ENCODE measurements around the gene FAIM2.
A peak's percentile ranks its signal among the peaks of the same experiment; 100 is the strongest.
"Not testable (repeated sequence)": the region's sequence is repeated elsewhere in the genome, so short reads cannot be mapped to it uniquely, and the experiment has no call there.

Gene FAIM2

GRCh38 chr12:49893753-49894750 lies 9.6 kb downstream of the FAIM2 start:
- peak in 1 of 2 experiments; percentile 24 for DNase-seq

GRCh38 chr12:49892732-49893317 lies 10.9 kb downstream of the FAIM2 start:
- no peak for DNase-seq

- no peak for DNase-seq
Measured at GRCh38 chr12:49892084-49892731, 11.5 kb downstream of the FAIM2 start.

GRCh38 chr12:49891476-49891875 lies 12.2 kb downstream of the FAIM2 start:
- no peak for DNase-seq

- no peak for DNase-seq
Measured at GRCh38 chr12:49891012-49891411, 12.7 kb downstream of the FAIM2 start.

- no peak for DNase-seq
Measured at GRCh38 chr12:49890096-49890461, 13.6 kb downstream of the FAIM2 start.

- DNase-seq: no peak
Measured at GRCh38 chr12:49889361-49890095, 14.2 kb downstream of the FAIM2 start.

- no peak for DNase-seq
Measured at GRCh38 chr12:49888461-49889151, 15.1 kb downstream of the FAIM2 start.

- DNase-seq: no peak
Measured at GRCh38 chr12:49887536-49888401, 15.9 kb downstream of the FAIM2 start.

GRCh38 chr12:49887091-49887490 lies 16.6 kb downstream of the FAIM2 start:
- DNase-seq: no peak

GRCh38 chr12:49885663-49886461 lies 17.8 kb downstream of the FAIM2 start:
- no peak for DNase-seq

- no peak for DNase-seq
Measured at GRCh38 chr12:49885118-49885517, 18.6 kb downstream of the FAIM2 start.

GRCh38 chr12:49882851-49883464 lies 20.7 kb downstream of the FAIM2 start:
- DNase-seq: no peak

- no peak for DNase-seq
Measured at GRCh38 chr12:49882248-49882850, 21.4 kb downstream of the FAIM2 start.

GRCh38 chr12:49881415-49882247 lies 22.1 kb downstream of the FAIM2 start:
- DNase-seq: no peak

GRCh38 chr12:49880756-49881414 lies 22.8 kb downstream of the FAIM2 start:
- DNase-seq: no peak

- DNase-seq: not testable (repeated sequence)
Measured at GRCh38 chr12:49879065-49879464, 24.6 kb downstream of the FAIM2 start.

- DNase-seq: no peak
Measured at GRCh38 chr12:49878021-49878420, 25.7 kb downstream of the FAIM2 start.

Data from activated T-cell treated with anti-CD3 and anti-CD28 coated beads, Interleukin-2, amount 50 U/mL, for 48 hours (primary cell).